HUES48 (cell line): ENCODE measurements around the gene GSC2.

Experiments used
- H3K27ac ChIP-seq: one replicate; pipeline ENCODE4 v1.7.0; 2013; ENCODE audit warnings: low read depth, low read length, inconsistent platforms
- H3K27me3 ChIP-seq: 2 replicates; pipeline ENCODE4 v1.6.1; 2013; ENCODE audit warnings: mild to moderate bottlenecking, low read length; ENCODE audit not compliant: control insufficient read depth, insufficient read depth
- H3K36me3 ChIP-seq: 2 replicates; pipeline ENCODE4 v1.6.1; 2013; ENCODE audit warnings: low read length; ENCODE audit not compliant: control insufficient read depth, insufficient read depth
- H3K4me1 ChIP-seq: 2 replicates; pipeline ENCODE4 v1.6.1; 2013; ENCODE audit warnings: mild to moderate bottlenecking, low read length; ENCODE audit not compliant: control insufficient read depth, insufficient read depth
- H3K4me3 ChIP-seq: 2 replicates; pipeline ENCODE4 v1.5.1; 2013; ENCODE audit warnings: mild to moderate bottlenecking, low read depth, low read length
- H3K9ac ChIP-seq: 2 replicates; pipeline ENCODE4 v1.6.1; 2013; ENCODE audit warnings: mild to moderate bottlenecking, low read depth, low read length, moderate library complexity
- H3K9me3 ChIP-seq: 2 replicates; pipeline ENCODE4 v1.6.1; 2013; ENCODE audit warnings: low read length; ENCODE audit not compliant: control insufficient read depth, insufficient read depth

GSC2 gene

DNA sequence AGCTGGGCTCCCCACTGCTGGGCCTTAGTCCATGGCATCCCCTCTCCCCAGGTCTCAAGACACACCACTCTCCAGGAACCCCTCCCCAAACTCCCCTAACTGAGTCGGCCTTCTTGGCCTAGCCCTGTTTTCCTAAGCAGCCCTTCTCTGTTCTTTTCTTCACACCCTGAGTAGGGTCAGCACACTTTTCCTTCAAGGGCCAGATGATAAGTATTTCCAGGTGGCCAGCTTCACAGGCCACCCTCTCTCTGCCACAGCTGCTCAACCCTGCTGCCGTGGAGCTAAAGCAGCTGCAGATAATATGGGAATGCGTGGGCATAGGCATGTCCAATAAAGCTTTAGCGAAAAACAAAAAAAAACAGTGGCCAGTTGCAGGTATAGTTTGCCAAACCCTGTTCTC, 51.9 kb downstream of the GSC2 start:
- H3K36me3 ChIP-seq, result peaks cover 14% of the 10 kb centered on the region; the same call in 1 of the 2 replicates
- no peaks in the 10 kb centered on the region for H3K4me1 ChIP-seq
- H3K27me3 ChIP-seq, result no peaks in the 10 kb centered on the region
- no peaks in the 10 kb centered on the region for H3K9me3 ChIP-seq
- no peak overlapping the region for H3K27ac ChIP-seq
- H3K9ac ChIP-seq, result no peak overlapping the region
- no peak overlapping the region for H3K4me3 ChIP-seq

DNA sequence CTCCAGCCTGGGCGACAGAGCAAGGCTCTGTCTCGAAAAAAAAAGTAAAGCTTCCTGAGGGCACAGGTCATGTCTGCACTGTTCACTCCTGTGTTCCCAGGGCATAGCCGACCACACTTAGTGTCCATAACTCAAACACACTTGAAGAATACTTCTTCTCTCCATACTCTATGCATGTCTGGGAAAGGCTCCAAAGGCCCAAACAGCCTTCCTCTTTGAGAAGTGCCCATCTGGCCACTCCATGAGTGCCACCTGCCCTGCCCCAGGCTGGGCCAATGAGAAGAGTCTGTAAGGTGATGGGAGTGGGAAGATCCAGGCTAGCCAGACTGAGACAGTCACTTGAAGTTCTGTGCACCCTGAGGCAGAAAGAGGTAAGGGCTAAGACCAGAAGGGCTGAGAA, 52.6 kb downstream of the GSC2 start:
- Histone ChIP-seq H3K36me3 (peaks cover 14% of the 10 kb centered on the region; the same call in 1 of the 2 replicates), H3K4me1 (no peaks in the 10 kb centered on the region), H3K9me3 (no peaks in the 10 kb centered on the region), H3K27ac (no peak overlapping the region), H3K9ac (no peak overlapping the region), H3K4me3 (no peak overlapping the region), H3K27me3 (no peaks in the 10 kb centered on the region)
